ENCODE data around the gene MOCS3.

The MOCS3 gene

DNA sequence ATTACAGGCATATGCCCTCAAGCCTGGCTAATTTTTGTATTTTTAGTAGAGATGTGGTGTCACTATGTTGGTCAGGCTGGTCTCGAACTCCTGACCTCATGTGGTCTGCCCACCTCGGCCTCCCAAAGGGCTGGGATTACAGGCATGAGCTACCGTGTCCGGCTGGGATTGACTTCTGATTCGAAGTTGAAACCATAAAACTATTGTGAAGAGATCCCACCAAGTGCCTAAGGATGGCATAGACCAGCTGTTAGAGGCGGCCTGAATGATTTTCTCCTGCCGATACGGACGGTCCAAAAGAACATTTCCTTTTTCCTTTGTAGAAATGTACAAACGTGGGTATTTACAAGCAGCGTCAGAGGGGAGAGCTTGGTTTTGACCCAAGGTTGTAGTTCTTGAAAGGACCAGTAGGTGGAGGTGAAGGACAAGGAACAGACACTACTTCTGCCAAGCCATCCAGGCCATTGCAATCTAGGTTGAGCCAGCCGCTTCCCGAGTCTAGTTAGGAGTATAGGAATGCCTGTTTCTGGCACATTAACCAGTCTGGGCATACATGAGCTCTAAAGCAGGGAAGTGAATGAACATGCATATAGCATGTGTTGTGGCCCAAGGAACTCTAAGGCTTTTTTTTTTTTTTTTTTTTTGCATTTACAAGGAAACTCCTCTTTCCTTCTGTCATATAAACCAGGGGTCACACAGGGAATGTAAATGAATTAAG is 29.0 kb downstream of the MOCS3 start:
- peak; percentile 82 for DNase-seq

DNA sequence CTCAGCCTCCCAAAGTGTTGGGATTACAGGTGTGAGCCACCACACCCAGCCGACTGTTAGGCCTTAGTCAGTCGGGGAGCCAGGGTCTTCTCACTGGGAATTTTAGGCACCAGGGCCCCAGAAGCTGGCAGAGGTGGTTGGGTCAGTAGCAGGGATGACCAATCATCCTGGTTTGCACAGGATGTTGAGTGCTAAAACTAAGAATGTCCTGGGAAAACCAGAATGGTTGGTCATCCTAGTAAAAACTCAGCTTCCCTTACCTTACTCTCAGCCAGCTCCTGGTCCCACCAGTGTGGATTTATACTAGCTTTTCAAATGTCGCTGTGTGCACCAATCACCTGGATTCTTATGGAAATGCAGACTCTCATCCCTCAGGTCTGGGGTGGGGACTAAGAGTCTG is 32.5 kb downstream of the MOCS3 start:
- DNase-seq = no peak

DNA sequence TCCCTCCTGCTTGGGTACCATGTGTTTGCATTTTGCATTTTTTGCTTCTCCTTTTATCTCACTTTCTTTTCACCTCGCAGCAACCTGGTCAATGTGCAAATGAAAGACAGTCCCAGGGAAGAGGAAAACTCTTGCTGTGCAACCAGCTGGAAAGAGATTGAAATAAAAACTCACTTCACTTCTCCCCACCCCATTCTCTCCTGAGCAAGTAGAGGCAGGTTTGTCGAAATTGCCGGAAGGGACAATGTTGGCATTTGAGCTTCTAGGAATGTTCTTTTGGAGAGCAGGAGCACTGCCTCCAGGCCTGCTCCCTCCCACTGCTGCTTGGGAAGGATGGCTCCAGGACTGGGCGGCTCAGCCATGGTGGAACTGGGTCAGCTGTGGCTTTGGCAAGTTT is 33.7 kb downstream of the MOCS3 start:
- DNase-seq = no peak

GRCh38 chr20:50992733-50993457 is 34.3 kb downstream of the MOCS3 start:
- peak; percentile 54 for DNase-seq

DNA sequence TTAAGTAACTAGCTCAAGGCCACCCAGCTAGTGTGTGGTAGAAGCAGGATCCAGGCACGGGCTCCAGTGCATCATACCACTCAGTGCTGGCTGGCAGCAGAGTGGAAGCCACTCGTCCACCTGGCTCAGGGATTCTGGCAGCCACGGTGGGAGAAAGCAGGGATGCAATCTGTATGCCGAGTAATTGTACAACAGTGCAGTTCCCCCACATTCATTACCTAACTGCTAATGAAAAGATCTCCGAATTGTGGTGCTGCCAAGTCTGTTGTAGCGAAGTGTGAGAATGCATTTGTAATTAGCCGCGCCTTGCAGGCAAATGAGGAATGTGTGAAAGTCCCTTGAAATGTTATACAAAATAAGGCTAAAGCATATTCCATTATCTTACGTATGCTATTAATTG is 35.3 kb downstream of the MOCS3 start:
- no peak for DNase-seq

DNA sequence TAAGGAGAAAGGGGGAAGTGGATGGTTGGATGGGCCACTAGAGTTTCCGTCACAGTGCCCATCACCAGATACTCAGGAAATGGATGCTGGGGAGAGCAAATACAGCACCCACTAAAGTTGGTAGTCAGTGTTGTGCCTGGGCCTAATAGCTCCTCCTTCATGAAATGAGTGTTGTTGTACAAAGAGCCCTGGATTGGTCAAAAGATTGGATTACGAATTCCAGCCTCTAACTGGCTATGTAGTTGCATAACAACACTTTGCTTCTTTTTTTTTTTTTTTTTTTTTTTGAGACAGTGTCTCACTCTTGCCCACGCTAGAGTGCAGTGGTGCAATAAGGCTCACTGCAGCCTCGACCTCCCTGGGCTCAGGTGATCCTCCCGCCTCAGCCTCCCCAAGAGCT is 36.9 kb downstream of the MOCS3 start:
- no peak for DNase-seq

DNA sequence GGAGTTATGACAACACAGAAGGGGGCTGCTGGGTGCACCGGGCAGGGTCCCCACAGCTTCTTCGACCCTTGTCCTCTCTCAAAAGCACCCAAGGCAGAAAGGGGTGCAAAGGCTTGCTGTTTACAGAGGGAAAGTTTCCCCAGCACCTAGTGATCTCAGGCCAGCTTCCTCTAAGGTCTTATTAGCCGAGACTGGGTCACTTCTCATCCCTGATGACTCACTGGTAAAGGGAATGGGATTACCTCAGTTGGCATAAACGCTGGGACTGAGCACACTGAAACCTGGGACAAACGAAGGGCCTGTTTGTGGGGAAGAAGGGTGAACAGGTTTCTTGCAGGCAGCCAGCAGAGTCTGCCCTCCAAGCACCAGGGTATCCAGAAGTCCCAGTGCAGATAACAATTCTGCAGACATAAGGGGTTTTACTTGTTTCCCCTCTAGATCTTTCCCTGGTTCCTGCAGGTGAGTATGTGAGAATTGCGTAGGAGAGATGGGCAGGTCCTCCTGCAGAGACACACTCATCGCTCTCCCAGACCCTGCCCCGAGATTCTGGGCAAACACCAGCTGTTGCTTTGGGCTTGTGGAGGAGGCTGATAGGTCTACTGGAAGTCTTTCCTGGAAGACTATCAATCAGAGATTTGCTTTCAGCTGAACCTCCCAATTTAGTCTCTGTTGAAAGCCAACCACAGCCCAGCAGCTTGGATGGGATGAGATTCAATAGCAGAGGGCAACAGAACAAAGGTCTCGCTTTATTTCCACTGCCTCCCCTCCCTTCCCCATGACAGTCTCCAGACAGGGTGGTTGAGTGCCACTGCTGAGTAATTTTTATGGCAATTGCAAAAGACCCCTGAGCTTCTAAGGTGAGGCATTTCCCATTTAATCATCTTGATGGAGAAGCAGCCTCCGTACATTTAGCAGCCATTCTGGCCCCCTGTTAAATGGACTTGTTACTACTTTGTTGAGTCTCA is 38.6 kb downstream of the MOCS3 start:
- no peak for DNase-seq

DNA sequence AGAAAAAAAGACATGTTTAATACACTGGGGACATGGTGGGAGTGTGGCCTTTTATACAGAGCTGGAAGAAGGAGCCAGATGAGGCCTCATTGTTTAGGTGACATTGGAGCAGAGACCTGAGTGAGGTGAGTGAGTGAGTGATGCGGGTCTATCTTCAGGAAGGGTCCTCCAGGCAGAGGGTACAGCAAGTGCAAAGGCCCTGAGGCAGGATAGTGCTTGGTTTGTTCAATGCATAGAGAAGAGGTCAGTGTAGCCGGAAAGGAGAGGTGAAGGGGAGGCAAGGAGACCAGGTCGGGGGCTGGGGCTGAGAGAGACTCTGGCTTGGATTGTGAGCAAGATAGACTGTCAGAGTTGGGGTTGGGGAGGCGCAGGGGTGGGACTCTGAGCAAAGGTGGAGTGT is 40.7 kb downstream of the MOCS3 start:
- DNase-seq = no peak

DNA sequence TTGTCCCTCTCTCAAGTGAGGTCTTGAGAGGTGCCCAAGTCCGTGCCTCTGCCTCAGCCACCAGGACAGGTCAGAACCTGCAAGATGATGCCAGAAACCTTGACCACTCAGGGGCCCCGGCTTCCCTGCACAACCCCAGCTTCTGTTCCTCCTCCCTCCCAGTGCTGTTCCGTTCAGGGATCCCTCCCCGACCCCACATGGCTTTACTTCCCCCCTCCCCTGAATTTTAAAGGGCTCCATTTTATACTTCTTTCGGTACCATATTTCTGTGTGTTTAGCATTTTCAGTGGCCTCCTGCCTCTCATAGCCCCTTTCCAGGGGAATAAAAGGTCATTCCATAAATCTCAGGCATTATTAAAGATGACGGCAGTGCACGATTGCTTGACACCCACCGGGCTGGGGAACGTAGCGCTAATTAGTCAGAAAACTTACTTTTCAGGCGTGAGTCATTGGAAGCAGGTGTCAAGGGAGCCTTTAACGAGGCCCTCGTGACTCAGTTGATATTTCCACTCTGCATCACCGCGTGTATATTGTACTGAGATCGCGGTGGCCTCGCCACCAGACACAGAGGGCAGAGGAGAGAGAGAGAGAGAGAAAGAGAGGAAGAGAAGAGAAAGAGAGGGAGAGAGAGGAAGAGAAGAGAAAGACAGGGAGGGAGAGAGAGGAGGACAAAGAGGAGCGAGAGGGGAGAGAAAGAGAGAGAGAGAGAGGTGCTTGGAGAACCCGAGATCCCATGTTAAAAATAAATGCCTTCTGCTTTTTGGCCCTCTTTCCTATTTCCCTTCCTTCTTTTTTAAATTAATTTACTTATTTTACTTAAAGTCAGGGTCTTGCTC is 43.0 kb downstream of the MOCS3 start:
- DNase-seq = no peak

GRCh38 chr20:51002633-51003032 is 44.0 kb downstream of the MOCS3 start:
- no peak for DNase-seq

- no peak for DNase-seq
Observed at GRCh38 chr20:51003753-51004152, 45.1 kb downstream of the MOCS3 start.

DNA sequence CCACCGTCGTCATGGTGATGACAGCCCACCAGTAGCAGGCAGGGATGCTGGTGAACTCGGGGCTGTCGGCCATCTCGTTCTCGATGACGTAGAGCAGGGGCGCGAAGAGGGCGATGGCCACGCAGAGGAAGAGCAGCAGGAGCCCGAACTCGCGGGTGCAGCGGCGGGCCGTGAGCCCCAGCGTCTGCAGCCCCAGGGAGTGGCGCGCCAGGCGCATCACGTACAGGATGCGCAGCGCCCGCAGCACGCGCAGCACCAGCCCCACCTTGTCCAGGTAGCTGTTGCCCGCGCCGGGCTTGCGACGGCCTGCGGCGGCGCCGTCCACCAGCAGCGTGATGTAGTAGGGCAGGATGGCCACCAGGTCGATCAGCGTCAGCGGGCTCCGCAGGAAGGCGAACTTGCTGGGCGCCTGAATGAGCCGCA is 45.7 kb downstream of the MOCS3 start:
- DNase-seq = no peak

DNA sequence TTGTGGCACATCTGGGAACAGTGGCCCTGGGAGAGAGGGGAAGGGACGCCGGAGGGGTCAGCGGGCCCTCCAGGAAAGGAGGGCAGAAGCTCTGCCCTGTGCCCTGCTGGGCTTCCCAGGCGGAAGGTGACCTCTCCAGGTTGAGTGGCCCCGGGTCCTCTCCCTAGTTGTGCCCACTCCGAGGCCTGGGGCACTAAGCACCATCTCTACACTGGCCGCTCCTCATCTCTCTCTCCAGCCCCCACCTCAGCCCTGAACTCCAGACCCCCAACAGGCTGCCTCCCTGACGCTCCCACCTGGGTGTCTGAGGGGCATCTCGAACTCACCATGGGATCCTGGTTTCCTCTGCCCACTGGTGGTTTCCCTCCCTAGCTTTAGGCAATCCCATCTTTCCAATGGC is 46.2 kb downstream of the MOCS3 start:
- no peak for DNase-seq

- DNase-seq = no peak
Observed at GRCh38 chr20:51005214-51005613, 46.6 kb downstream of the MOCS3 start.

GRCh38 chr20:51008718-51009117 is 50.1 kb downstream of the MOCS3 start:
- DNase-seq = no peak

DNA sequence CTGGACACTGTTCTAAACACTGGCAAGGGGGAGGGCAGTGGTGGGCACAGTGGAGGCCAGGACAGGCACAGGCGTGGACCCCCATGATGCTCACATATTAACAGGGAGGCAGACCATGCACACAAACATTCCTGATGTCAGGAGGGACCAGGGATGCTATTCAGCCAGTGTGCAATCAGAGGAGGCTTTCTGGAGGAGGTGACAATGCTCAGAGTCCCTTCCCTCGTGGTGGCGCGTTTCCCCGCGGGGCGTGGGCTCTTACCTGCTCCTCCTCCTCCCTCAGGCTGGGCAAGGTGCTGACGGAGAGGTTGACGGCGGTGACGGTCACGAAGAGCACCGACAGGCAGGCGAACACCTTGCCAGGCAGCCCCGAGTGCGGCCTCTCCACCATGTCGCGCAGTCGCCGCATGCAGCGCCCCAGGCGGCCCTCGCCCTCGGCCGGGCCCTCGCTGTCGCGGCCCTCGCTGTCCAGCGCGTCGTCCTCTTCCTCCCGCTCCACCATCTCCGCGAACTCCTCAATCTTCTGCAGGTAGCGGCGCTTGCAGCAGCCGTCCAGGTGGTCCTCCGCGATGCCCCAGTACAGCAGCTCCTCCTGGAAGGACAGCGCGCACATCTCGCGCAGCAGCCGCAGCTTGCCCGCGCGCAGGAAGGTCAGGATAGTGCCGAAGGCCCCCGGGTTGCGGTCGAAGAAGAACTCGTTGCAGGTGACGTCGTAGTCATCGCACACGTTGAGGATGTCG is 50.9 kb downstream of the MOCS3 start:
- DNase-seq = no peak

GRCh38 chr20:51010043-51010365 is 51.4 kb downstream of the MOCS3 start:
- DNase-seq = no peak

DNA sequence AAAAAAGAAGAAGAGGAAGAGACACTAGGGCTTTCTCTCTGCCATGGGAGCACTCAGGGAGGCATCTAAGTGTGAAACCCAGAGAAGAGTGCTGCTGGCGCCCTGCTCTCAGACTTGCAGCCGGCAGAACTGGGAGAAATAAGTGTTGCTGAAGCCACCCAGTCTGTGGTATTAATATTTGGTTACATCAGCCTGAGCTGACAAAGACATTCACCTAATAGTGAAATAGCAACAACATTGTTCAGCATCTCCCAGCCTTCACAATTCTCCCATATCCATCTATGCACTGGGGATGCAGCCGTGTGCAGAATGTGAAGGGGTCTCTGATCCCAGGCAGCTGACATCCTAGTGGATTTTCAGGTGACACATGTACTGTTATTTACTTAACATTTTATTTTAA is 52.3 kb downstream of the MOCS3 start:
- no peak for DNase-seq

GRCh38 chr20:51011479-51011878 is 52.9 kb downstream of the MOCS3 start:
- no peak for DNase-seq

- DNase-seq = no peak
Observed at GRCh38 chr20:51012357-51012756, 53.7 kb downstream of the MOCS3 start.

All from CD4-positive, alpha-beta T cell treated with Interleukin-17A for 1 hour (primary cell).